H1 (cell line): ENCODE data around the gene RAB21. TPM values are rescaled to one million over a fixed set of nuclear protein-coding genes. Genes with fewer than 3 reads are reported as not detected.

ENCODE experiments used
- CTCF ChIA-PET: fragments of 300-600 bp; sonication (Branson Sonifier 250); formaldehyde crosslinking; loops from one replicate; lab custom pipeline; 2021; ENCODE audit not compliant: partially characterized antibody; lab: Charles Lee
- POLR2A ChIA-PET: fragments of 300-600 bp; sonication (Branson Sonifier 250); formaldehyde crosslinking; loops from one replicate; lab custom pipeline; 2021; ENCODE audit warnings: inconsistent platforms; ENCODE audit not compliant: partially characterized antibody; lab: Charles Lee
- DNase-seq, 2 experiments: peaks; one replicate each; pipeline versions ENCODE4 v3.0.0 to v3.0.0-alpha.2; 2010 to 2022; ENCODE audit warnings: low spot score in 2 of 2, low read depth in 1 of 2, mixed read lengths in 1 of 2
- FAIRE-seq: peaks from 2 replicates; lab custom pipeline; 2011; peaks lifted over from hg19 to GRCh38; lab: Jason Lieb, UNC
- H2AFZ ChIP-seq: 2 replicates; pipeline ENCODE4 v1.8.1; 2012; ENCODE audit warnings: low read length, inconsistent platforms
- H2AK5ac ChIP-seq: 2 replicates; pipeline ENCODE4 v1.6.1; 2013; ENCODE audit warnings: low read depth, low read length
- H2BK120ac ChIP-seq: replicated peaks from 2 replicates; pipeline ENCODE3; 2013; ENCODE audit warnings: low read depth, low read length, inconsistent platforms
- H2BK12ac ChIP-seq: 2 replicates; pipeline ENCODE4 v1.6.1; 2013; ENCODE audit warnings: low read depth, low read length
- H2BK15ac ChIP-seq: 2 replicates; pipeline ENCODE4 v1.6.1; 2013; ENCODE audit warnings: low read length
- H2BK20ac ChIP-seq: 2 replicates; pipeline ENCODE4 v1.6.1; 2013; ENCODE audit warnings: low read length
- H2BK5ac ChIP-seq: 2 replicates; pipeline ENCODE4 v1.6.1; 2013; ENCODE audit warnings: low read depth, low read length
- H3K14ac ChIP-seq: 2 replicates; pipeline ENCODE4 v1.6.1; 2013; ENCODE audit warnings: inconsistent platforms; ENCODE audit not compliant: insufficient read length
- H3K18ac ChIP-seq: 2 replicates; pipeline ENCODE4 v1.6.1; 2013; ENCODE audit warnings: low read length; ENCODE audit errors: extremely low read depth
- H3K23ac ChIP-seq: 2 replicates; pipeline ENCODE4 v1.6.1; 2013; ENCODE audit warnings: inconsistent platforms; ENCODE audit not compliant: insufficient read length
- H3K23me2 ChIP-seq: 2 replicates; pipeline ENCODE4 v1.6.1; 2013; ENCODE audit warnings: low read depth, low read length
- H3K27ac ChIP-seq: 2 replicates; pipeline ENCODE4 v1.6.1; 2011; ENCODE audit warnings: low read depth, low read length, inconsistent platforms
- H3K27me3 ChIP-seq, 4 experiments: replicated peaks in 1 of 4; 1 replicate in 1 of 4; 2 replicates in 3 of 4; pipeline versions ENCODE4 v1.6.1 to v1.8.1; 2011 to 2013; ENCODE audit warnings: low read length in 3 of 4, mild to moderate bottlenecking in 3 of 4, inconsistent platforms in 2 of 4, mixed read lengths in 2 of 4, moderate library complexity in 1 of 4; ENCODE audit not compliant: control insufficient read depth in 3 of 4, insufficient read depth in 3 of 4; ENCODE audit errors: extremely low read depth in 1 of 4
- H3K36me3 ChIP-seq, 4 experiments: 2 replicates each; pipeline versions ENCODE4 v1.6.1 to v1.8.1; 2011 to 2013; ENCODE audit warnings: mild to moderate bottlenecking in 4 of 4, low read length in 3 of 4, moderate library complexity in 2 of 4, control low read depth in 1 of 4, inconsistent platforms in 1 of 4; ENCODE audit not compliant: insufficient read depth in 4 of 4, control insufficient read depth in 2 of 4
- H3K4ac ChIP-seq: replicated peaks from 2 replicates; pipeline ENCODE3; 2013; ENCODE audit warnings: low read length, low read depth, mixed read lengths, inconsistent platforms; ENCODE audit not compliant: insufficient read length
- H3K4me1 ChIP-seq, 4 experiments: replicated peaks in 1 of 4; 1 replicate in 1 of 4; 2 replicates in 3 of 4; pipeline versions ENCODE4 v1.6.1 to v1.8.1; 2011 to 2013; ENCODE audit warnings: low read length in 3 of 4, inconsistent platforms in 2 of 4, mixed read lengths in 1 of 4; ENCODE audit not compliant: insufficient read depth in 4 of 4, control insufficient read depth in 3 of 4
- H3K4me2 ChIP-seq, 2 experiments: 2 replicates each; pipeline versions ENCODE4 v1.6.1 to v1.8.1; 2011 to 2013; ENCODE audit warnings: low read depth in 2 of 2, low read length in 2 of 2, control low read depth in 1 of 2, inconsistent platforms in 1 of 2, mild to moderate bottlenecking in 1 of 2; ENCODE audit not compliant: insufficient read depth in 1 of 2
- H3K4me3 ChIP-seq, 4 experiments: fragments of 200-600, 300-600 bp in 1 of 4; sonication (generic), shearing (Covaris generic), sonication (Bioruptor Twin) in 1 of 4; 2 replicates each; pipeline versions ENCODE4 v1.5.1 to v1.8.1; 2011 to 2016; ENCODE audit warnings: low read length in 4 of 4, low read depth in 3 of 4, control low read depth in 2 of 4, inconsistent platforms in 2 of 4, mild to moderate bottlenecking in 2 of 4, mixed read lengths in 1 of 4, moderate library complexity in 1 of 4; ENCODE audit not compliant: insufficient read depth in 2 of 4; ENCODE audit errors: extremely low read depth in 1 of 4
- H3K56ac ChIP-seq: replicated peaks from 2 replicates; pipeline ENCODE3; 2013; ENCODE audit warnings: low read depth, mild to moderate bottlenecking, mixed read lengths, low read length, inconsistent platforms; ENCODE audit not compliant: insufficient read length
- H3K79me1 ChIP-seq: 2 replicates; pipeline ENCODE4 v1.6.1; 2013; ENCODE audit warnings: low read depth, low read length, control low read depth
- H3K79me2 ChIP-seq, 2 experiments: 2 replicates each; pipeline versions ENCODE4 v1.6.1 to v1.8.1; 2012 to 2013; ENCODE audit warnings: low read length in 2 of 2, mild to moderate bottlenecking in 2 of 2, inconsistent platforms in 1 of 2; ENCODE audit not compliant: insufficient read depth in 2 of 2, control insufficient read depth in 1 of 2
- H3K9ac ChIP-seq, 4 experiments: replicated peaks in 1 of 4; 1 replicate in 1 of 4; 2 replicates in 3 of 4; pipeline versions ENCODE4 v1.6.1 to v1.8.1; 2011 to 2013; ENCODE audit warnings: low read depth in 3 of 4, low read length in 3 of 4, control low read depth in 2 of 4, mild to moderate bottlenecking in 2 of 4, moderate library complexity in 2 of 4, inconsistent platforms in 1 of 4; ENCODE audit errors: extremely low read depth in 1 of 4
- H3K9me3 ChIP-seq, 2 experiments: 2 replicates each; pipeline versions ENCODE4 v1.6.1 to v1.8.1; 2012 to 2013; ENCODE audit warnings: mild to moderate bottlenecking in 2 of 2, moderate library complexity in 2 of 2, control low read depth in 1 of 2, inconsistent platforms in 1 of 2, low read depth in 1 of 2, low read length in 1 of 2, mixed read lengths in 1 of 2; ENCODE audit not compliant: insufficient read depth in 2 of 2
- H4K20me1 ChIP-seq, 2 experiments: replicated peaks in 1 of 2; 2 replicates each; pipeline versions ENCODE3 to v1.8.1; 2011 to 2013; ENCODE audit warnings: inconsistent platforms in 2 of 2, low read length in 2 of 2, mild to moderate bottlenecking in 1 of 2; ENCODE audit not compliant: insufficient read depth in 2 of 2, control insufficient read depth in 1 of 2
- H4K5ac ChIP-seq: 2 replicates; pipeline ENCODE4 v1.6.1; 2013; ENCODE audit warnings: low read length, low read depth, mixed read lengths, inconsistent platforms; ENCODE audit not compliant: insufficient read length
- H4K8ac ChIP-seq: 2 replicates; pipeline ENCODE4 v1.8.0; 2013; ENCODE audit warnings: mild to moderate bottlenecking, moderate library complexity, low read length, inconsistent platforms; ENCODE audit not compliant: insufficient read depth; ENCODE audit errors: extremely low read depth
- H4K91ac ChIP-seq: replicated peaks from 2 replicates; pipeline ENCODE3; 2013; ENCODE audit warnings: low read length, mixed read lengths, inconsistent platforms; ENCODE audit not compliant: insufficient read length
- BRCA1 ChIP-seq: IDR thresholded peaks from 2 replicates; pipeline ENCODE4 v1.6.1; 2012; ENCODE audit warnings: low read depth, low read length, improper control_type of control experiment
- KDM4A ChIP-seq: IDR thresholded peaks from one replicate; pipeline ENCODE4 v1.7.1; 2012; ENCODE audit warnings: low read depth, mild to moderate bottlenecking, moderate library complexity, low read length, inconsistent platforms; ENCODE audit not compliant: severe bottlenecking
- SP2 ChIP-seq: IDR thresholded peaks from 2 replicates; pipeline ENCODE4 v1.6.1; 2012; ENCODE audit warnings: mild to moderate bottlenecking, low read length, inconsistent platforms
- WGBS, 2 experiments: shearing (Covaris generic) in 1 of 2; methylation state at CpG; one replicate each; pipeline versions ENCODE4 v1.1.6 to v1.1.7; 2013 to 2015; ENCODE audit warnings: low lambda C conversion rate in 2 of 2, mixed read lengths in 2 of 2, inconsistent platforms in 1 of 2, low coverage in 1 of 2, missing lambda C conversion rate in 1 of 2; ENCODE audit not compliant: insufficient replicate concordance in 2 of 2, insufficient coverage in 1 of 2, insufficient read length in 1 of 2; ENCODE audit errors: extremely low coverage in 1 of 2, missing lambda C conversion rate in 1 of 2; 5-methylcytosine and 5-hydroxymethylcytosine counted together
- polyA plus RNA-seq, 7 experiments: library from polyadenylated mRNA; depleted of rRNA in 3 of 7; stranded (reverse) in 5 of 7; unstranded in 2 of 7; fragments of >200 nt in 5 of 7; fragments of 200-250 nt in 2 of 7; gene quantifications; 1 replicate in 5 of 7; 2 replicates in 1 of 7; 4 replicates in 1 of 7; pipeline versions ENCODE4 v1.2.1 to v1.2.3, GENCODE V29; 2011 to 2013; ENCODE audit warnings: missing spikeins in 2 of 7, mixed read lengths in 2 of 7
- total RNA-seq: library from RNA; stranded (reverse); fragmentation: NEBNext Ultra II Directional; extraction: Animal tissue kit (Norgen Biotek cat#: 25700); gene quantifications from 2 replicates; pipeline ENCODE4 v1.2.1, GENCODE V29; 2021

Gene RAB21
- total and polyA plus RNA-seq, 2 of the 8 experiments (the other 6 are each of a cell fraction or from before 2014, with no cell fraction given) = 1.2 to 47.2 TPM

DNA sequence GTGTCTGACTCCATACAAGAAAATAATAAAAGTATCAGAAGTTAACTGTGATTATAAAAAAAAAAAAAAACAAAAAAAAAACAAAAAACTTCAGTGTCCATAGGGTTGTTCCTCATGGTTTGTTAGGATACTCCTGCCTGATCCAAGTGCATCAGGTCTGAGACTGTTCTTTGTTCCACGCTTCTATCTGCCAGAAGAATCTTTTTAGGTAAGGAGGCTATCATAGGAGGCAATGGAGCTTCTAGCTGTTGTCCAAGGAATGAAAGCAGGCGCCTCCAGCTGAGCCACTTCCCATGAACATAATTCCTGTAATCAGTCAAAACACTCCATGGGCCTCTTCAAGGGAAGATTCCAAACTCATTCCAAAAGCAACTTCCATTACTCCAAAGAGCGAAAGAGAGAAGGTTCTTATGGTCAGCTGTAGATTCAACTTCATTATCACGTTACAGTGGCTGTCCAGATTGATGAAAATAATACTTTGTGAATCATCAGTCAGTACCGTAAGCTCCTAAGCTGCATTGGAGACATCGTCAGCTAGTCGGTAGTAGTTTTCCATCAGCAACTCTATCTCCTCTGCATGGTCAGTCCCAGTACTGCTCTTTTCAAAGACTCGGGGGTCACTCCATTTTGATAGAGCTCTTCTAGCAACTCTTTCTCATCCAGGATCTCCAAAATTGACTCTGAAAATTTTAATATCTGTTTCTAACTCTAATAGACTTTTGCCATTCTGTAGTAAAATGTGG lies 94.6 kb downstream of the RAB21 start:
- CTCF ChIA-PET = interaction anchor here (0.6 to 3.2 kb wide), 5 partner anchors 17 to 69 kb away, joined by 3 to 14 read pairs (median 3); no protein-coding TSS in a partner anchor
- peaks cover 5 to 9% of the 10 kb centered on the region in 2 experiments for H4K20me1 ChIP-seq
- 96% methylated on average over 8 of the region's 8 CpGs; no CpG with 5 or more reads in 1 of the 2 experiments for WGBS, 2 experiments

More for the DNA sequence above, 94.6 kb downstream of the RAB21 start:
- Histone ChIP-seq H2BK20ac (no peak overlapping the region), H3K56ac (no peak overlapping the region), H3K4me1 (no peaks in the 10 kb centered on the region)
- TF ChIP-seq BRCA1 (no peak), KDM4A (no peak), SP2 (no peak)
- TF ChIP-seq, all 59 proteins: peak for 0
- H2BK5ac ChIP-seq = no peak overlapping the region
- H2BK15ac ChIP-seq = no peak overlapping the region
- FAIRE-seq (no peak), DNase-seq (no peak)
- no peak overlapping the region for H4K5ac ChIP-seq
- no peak overlapping the region for H3K23ac ChIP-seq
- H4K8ac ChIP-seq = no peak overlapping the region
- no peak overlapping the region for H3K27ac ChIP-seq
- no peak overlapping the region for H3K9ac ChIP-seq
- no peak overlapping the region for H4K91ac ChIP-seq
- H2BK120ac ChIP-seq = no peak overlapping the region
- no peak overlapping the region for H3K4me3 ChIP-seq
- H3K14ac ChIP-seq = no peak overlapping the region
- no peak overlapping the region for H2AFZ ChIP-seq
- H3K27me3 ChIP-seq = no peaks in the 10 kb centered on the region
- no peak overlapping the region for H3K18ac ChIP-seq
- no peak overlapping the region for H2BK12ac ChIP-seq
- POLR2A ChIA-PET = interaction anchor here (1.2 kb wide), 1 partner anchor 10 kb away, joined by 4 read pairs; no protein-coding TSS in a partner anchor
- H3K36me3 ChIP-seq = peaks cover 0 to 5% (median 0%) of the 10 kb centered on the region in 4 experiments; a peak in 2 of 8 replicates
- H3K23me2 ChIP-seq = no peaks in the 10 kb centered on the region
- peaks cover 13% of the 10 kb centered on the region for H3K79me1 ChIP-seq
- H3K4me2 ChIP-seq = no peak overlapping the region
- H3K9me3 ChIP-seq = peaks cover 13 to 14% of the 10 kb centered on the region in 2 experiments
- H3K79me2 ChIP-seq = peaks cover 9 to 90% of the 10 kb centered on the region in 2 experiments
- no peak overlapping the region for H2AK5ac ChIP-seq
- no peak overlapping the region for H3K4ac ChIP-seq
